ENCODE results near the gene ACP6. TPM values are rescaled to one million over a fixed set of nuclear protein-coding genes. Genes with fewer than 3 reads are reported as not detected.

ACP6 gene
- total RNA-seq, 1 experiment from 2014 or later, result 31.5 TPM

GRCh38 chr1:147618771-147619170, 51.6 kb downstream of the ACP6 start:
- DNase-seq (ENCODE audit: low spot score) (no peak), ATAC-seq (no peak)
- Mint-ChIP-seq H3K36me3 (peaks cover 83% of the 10 kb centered on the region), H3K27me3 (ENCODE audit: low read depth) (no peaks in the 10 kb centered on the region), H3K4me3 (no peak overlapping the region), H3K9me3 (no peaks in the 10 kb centered on the region), H3K27ac (no peak overlapping the region), H3K4me1 (no peaks in the 10 kb centered on the region)
- ChIA-PET CTCF (interaction anchor here (0.6 to 1.2 kb wide), 4 partner anchors 8 to 345 kb away, joined by 3 to 4 read pairs (median 3); no protein-coding TSS in a partner anchor), POLR2A (no interaction called here)
- TF ChIP-seq NR3C1 (CRISPR knock-in tag; conservative IDR thresholded peaks at IDR 0.05; ENCODE audit: low read depth) (no peak), ATF3 (CRISPR knock-in tag; conservative IDR thresholded peaks at IDR 0.05) (no peak), MXD4 (CRISPR knock-in tag; IDR thresholded peaks at IDR 0.05; ENCODE audit: borderline replicate concordance) (no peak), CREM (CRISPR knock-in tag; IDR thresholded peaks at IDR 0.05) (no peak), GABPB1 (CRISPR knock-in tag; IDR thresholded peaks at IDR 0.05) (no peak), PRRX2 (CRISPR knock-in tag; IDR thresholded peaks at IDR 0.05) (no peak), ZNF232 (CRISPR knock-in tag; IDR thresholded peaks at IDR 0.05) (no peak), GRHL2 (CRISPR knock-in tag; IDR thresholded peaks at IDR 0.05; ENCODE audit: insufficient replicate concordance, severe bottlenecking) (no peak), NR1H2 (CRISPR knock-in tag; IDR thresholded peaks at IDR 0.05) (no peak), AR (CRISPR knock-in tag; IDR thresholded peaks at IDR 0.05) (no peak), ESRRA (CRISPR knock-in tag; IDR thresholded peaks at IDR 0.05; ENCODE audit: borderline replicate concordance) (no peak)
- TF ChIP-seq, protein P1, sequence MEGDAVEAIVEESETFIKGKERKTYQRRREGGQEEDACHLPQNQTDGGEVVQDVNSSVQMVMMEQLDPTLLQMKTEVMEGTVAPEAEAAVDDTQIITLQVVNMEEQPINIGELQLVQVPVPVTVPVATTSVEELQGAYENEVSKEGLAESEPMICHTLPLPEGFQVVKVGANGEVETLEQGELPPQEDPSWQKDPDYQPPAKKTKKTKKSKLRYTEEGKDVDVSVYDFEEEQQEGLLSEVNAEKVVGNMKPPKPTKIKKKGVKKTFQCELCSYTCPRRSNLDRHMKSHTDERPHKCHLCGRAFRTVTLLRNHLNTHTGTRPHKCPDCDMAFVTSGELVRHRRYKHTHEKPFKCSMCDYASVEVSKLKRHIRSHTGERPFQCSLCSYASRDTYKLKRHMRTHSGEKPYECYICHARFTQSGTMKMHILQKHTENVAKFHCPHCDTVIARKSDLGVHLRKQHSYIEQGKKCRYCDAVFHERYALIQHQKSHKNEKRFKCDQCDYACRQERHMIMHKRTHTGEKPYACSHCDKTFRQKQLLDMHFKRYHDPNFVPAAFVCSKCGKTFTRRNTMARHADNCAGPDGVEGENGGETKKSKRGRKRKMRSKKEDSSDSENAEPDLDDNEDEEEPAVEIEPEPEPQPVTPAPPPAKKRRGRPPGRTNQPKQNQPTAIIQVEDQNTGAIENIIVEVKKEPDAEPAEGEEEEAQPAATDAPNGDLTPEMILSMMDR (IDR thresholded peaks at IDR 0.05), result no peak
- TF ChIP-seq, protein P2, sequence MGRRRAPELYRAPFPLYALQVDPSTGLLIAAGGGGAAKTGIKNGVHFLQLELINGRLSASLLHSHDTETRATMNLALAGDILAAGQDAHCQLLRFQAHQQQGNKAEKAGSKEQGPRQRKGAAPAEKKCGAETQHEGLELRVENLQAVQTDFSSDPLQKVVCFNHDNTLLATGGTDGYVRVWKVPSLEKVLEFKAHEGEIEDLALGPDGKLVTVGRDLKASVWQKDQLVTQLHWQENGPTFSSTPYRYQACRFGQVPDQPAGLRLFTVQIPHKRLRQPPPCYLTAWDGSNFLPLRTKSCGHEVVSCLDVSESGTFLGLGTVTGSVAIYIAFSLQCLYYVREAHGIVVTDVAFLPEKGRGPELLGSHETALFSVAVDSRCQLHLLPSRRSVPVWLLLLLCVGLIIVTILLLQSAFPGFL (CRISPR knock-in tag; IDR thresholded peaks at IDR 0.05; ENCODE audit: borderline replicate concordance), result no peak
- TF ChIP-seq, protein P3, sequence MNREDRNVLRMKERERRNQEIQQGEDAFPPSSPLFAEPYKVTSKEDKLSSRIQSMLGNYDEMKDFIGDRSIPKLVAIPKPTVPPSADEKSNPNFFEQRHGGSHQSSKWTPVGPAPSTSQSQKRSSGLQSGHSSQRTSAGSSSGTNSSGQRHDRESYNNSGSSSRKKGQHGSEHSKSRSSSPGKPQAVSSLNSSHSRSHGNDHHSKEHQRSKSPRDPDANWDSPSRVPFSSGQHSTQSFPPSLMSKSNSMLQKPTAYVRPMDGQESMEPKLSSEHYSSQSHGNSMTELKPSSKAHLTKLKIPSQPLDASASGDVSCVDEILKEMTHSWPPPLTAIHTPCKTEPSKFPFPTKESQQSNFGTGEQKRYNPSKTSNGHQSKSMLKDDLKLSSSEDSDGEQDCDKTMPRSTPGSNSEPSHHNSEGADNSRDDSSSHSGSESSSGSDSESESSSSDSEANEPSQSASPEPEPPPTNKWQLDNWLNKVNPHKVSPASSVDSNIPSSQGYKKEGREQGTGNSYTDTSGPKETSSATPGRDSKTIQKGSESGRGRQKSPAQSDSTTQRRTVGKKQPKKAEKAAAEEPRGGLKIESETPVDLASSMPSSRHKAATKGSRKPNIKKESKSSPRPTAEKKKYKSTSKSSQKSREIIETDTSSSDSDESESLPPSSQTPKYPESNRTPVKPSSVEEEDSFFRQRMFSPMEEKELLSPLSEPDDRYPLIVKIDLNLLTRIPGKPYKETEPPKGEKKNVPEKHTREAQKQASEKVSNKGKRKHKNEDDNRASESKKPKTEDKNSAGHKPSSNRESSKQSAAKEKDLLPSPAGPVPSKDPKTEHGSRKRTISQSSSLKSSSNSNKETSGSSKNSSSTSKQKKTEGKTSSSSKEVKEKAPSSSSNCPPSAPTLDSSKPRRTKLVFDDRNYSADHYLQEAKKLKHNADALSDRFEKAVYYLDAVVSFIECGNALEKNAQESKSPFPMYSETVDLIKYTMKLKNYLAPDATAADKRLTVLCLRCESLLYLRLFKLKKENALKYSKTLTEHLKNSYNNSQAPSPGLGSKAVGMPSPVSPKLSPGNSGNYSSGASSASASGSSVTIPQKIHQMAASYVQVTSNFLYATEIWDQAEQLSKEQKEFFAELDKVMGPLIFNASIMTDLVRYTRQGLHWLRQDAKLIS (CRISPR knock-in tag; IDR thresholded peaks at IDR 0.05; ENCODE audit: borderline replicate concordance), result no peak
- TF ChIP-seq, protein P4, sequence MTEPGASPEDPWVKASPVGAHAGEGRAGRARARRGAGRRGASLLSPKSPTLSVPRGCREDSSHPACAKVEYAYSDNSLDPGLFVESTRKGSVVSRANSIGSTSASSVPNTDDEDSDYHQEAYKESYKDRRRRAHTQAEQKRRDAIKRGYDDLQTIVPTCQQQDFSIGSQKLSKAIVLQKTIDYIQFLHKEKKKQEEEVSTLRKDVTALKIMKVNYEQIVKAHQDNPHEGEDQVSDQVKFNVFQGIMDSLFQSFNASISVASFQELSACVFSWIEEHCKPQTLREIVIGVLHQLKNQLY (CRISPR knock-in tag; IDR thresholded peaks at IDR 0.05), result no peak
- TF ChIP-seq, protein P5, sequence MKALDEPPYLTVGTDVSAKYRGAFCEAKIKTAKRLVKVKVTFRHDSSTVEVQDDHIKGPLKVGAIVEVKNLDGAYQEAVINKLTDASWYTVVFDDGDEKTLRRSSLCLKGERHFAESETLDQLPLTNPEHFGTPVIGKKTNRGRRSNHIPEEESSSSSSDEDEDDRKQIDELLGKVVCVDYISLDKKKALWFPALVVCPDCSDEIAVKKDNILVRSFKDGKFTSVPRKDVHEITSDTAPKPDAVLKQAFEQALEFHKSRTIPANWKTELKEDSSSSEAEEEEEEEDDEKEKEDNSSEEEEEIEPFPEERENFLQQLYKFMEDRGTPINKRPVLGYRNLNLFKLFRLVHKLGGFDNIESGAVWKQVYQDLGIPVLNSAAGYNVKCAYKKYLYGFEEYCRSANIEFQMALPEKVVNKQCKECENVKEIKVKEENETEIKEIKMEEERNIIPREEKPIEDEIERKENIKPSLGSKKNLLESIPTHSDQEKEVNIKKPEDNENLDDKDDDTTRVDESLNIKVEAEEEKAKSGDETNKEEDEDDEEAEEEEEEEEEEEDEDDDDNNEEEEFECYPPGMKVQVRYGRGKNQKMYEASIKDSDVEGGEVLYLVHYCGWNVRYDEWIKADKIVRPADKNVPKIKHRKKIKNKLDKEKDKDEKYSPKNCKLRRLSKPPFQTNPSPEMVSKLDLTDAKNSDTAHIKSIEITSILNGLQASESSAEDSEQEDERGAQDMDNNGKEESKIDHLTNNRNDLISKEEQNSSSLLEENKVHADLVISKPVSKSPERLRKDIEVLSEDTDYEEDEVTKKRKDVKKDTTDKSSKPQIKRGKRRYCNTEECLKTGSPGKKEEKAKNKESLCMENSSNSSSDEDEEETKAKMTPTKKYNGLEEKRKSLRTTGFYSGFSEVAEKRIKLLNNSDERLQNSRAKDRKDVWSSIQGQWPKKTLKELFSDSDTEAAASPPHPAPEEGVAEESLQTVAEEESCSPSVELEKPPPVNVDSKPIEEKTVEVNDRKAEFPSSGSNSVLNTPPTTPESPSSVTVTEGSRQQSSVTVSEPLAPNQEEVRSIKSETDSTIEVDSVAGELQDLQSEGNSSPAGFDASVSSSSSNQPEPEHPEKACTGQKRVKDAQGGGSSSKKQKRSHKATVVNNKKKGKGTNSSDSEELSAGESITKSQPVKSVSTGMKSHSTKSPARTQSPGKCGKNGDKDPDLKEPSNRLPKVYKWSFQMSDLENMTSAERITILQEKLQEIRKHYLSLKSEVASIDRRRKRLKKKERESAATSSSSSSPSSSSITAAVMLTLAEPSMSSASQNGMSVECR (CRISPR knock-in tag; IDR thresholded peaks at IDR 0.05; ENCODE audit: borderline replicate concordance), result no peak

All from WTC11 (cell line).